HL-60 (cell line): Measurements from ENCODE around the gene MEFV.

ENCODE experiments used
- DNase-seq, 2 experiments: peaks; one replicate each; pipeline ENCODE4 v3.0.0-alpha.2; 2010 to 2020; ENCODE audit warnings: low read depth in 1 of 2, low spot score in 1 of 2
- H3K27ac ChIP-seq: fragments of 250-450 bp; sonication (Bioruptor Pico); replicated peaks from 2 replicates; pipeline ENCODE4 v1.5.1; 2020; ENCODE audit warnings: mild to moderate bottlenecking, moderate library complexity
- H3K27me3 ChIP-seq: fragments of 250-450 bp; sonication (Bioruptor Pico); 2 replicates; pipeline ENCODE4 v1.5.1; 2021; ENCODE audit warnings: mild to moderate bottlenecking, moderate library complexity; ENCODE audit not compliant: insufficient read depth, poor library complexity, severe bottlenecking
- H3K4me3 ChIP-seq: replicated peaks from 2 replicates; pipeline ENCODE4 v1.5.1; 2011; ENCODE audit warnings: mild to moderate bottlenecking, control low read depth, low read length; ENCODE audit not compliant: insufficient read depth
- CTCF ChIP-seq: IDR thresholded peaks from one replicate; pipeline ENCODE4 v1.5.1; 2011; ENCODE audit warnings: low read length, control low read depth, inconsistent platforms; ENCODE audit not compliant: insufficient read depth
- GABPA ChIP-seq: IDR thresholded peaks from 2 replicates; pipeline ENCODE4 v1.6.1; 2012; ENCODE audit warnings: low read depth
- POLR2AphosphoS5 ChIP-seq: IDR thresholded peaks from 2 replicates; pipeline ENCODE4 v1.6.1; 2012; ENCODE audit warnings: low read depth
- SPI1 ChIP-seq: IDR thresholded peaks from 2 replicates; pipeline ENCODE4 v1.6.1; 2012; ENCODE audit warnings: low read depth, mild to moderate bottlenecking, borderline replicate concordance
- TF ChIP-seq, protein P1 (sequence below): IDR thresholded peaks from 2 replicates; pipeline ENCODE4 v1.6.1; 2012; ENCODE audit warnings: low read depth; ENCODE audit not compliant: insufficient replicate concordance

MEFV gene

DNA sequence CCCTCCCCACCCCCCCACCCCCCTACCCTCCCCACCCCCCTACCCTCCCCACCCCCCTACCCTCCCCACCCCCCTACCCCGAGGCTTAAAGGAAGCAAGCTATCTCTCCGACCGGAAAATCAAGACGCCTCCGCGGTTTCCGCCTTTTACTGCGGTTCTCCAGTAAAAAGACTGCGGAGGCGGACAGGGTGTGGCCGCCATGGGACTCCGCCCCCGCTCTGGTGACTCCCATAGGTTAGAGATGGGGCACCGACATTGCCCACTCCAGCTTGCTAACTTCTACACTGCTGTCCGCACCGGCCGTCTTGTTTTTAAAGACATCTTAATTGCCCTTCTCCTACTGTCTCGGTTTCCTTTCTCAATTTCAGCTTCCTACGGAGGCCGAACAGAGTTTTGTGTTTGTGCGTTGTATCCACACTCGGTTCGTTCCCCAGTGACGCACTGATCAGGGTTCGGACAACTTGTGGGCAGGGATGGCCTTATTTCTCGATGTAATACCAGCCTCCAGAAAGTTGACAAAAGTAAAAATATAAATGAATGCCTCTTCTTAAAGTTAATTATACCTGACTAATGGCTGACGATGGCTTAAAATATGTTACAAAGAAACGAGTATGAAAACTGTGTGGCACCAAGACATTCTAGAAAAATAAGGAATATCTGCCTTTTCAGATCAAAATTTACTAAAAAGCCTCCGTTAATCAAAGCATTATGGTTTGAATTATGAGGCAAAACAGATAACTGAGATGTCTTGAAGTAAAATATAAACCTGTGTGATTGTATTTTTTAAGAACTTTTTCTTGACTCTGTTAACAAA lies 20.4 kb downstream of the MEFV start:
- Histone ChIP-seq H3K27ac (peak overlapping the region; percentile 33; the same call in 1 of the 2 replicates), H3K27me3 (no peaks in the 10 kb centered on the region), H3K4me3 (no peak overlapping the region)
- peak; percentile 61 to 85 for DNase-seq
- no peak for TF ChIP-seq SPI1
- TF ChIP-seq CTCF: no peak
- no peak for TF ChIP-seq POLR2AphosphoS5
- no peak for TF ChIP-seq GABPA
- TF ChIP-seq, protein P1, sequence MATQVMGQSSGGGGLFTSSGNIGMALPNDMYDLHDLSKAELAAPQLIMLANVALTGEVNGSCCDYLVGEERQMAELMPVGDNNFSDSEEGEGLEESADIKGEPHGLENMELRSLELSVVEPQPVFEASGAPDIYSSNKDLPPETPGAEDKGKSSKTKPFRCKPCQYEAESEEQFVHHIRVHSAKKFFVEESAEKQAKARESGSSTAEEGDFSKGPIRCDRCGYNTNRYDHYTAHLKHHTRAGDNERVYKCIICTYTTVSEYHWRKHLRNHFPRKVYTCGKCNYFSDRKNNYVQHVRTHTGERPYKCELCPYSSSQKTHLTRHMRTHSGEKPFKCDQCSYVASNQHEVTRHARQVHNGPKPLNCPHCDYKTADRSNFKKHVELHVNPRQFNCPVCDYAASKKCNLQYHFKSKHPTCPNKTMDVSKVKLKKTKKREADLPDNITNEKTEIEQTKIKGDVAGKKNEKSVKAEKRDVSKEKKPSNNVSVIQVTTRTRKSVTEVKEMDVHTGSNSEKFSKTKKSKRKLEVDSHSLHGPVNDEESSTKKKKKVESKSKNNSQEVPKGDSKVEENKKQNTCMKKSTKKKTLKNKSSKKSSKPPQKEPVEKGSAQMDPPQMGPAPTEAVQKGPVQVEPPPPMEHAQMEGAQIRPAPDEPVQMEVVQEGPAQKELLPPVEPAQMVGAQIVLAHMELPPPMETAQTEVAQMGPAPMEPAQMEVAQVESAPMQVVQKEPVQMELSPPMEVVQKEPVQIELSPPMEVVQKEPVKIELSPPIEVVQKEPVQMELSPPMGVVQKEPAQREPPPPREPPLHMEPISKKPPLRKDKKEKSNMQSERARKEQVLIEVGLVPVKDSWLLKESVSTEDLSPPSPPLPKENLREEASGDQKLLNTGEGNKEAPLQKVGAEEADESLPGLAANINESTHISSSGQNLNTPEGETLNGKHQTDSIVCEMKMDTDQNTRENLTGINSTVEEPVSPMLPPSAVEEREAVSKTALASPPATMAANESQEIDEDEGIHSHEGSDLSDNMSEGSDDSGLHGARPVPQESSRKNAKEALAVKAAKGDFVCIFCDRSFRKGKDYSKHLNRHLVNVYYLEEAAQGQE: no peak

DNA sequence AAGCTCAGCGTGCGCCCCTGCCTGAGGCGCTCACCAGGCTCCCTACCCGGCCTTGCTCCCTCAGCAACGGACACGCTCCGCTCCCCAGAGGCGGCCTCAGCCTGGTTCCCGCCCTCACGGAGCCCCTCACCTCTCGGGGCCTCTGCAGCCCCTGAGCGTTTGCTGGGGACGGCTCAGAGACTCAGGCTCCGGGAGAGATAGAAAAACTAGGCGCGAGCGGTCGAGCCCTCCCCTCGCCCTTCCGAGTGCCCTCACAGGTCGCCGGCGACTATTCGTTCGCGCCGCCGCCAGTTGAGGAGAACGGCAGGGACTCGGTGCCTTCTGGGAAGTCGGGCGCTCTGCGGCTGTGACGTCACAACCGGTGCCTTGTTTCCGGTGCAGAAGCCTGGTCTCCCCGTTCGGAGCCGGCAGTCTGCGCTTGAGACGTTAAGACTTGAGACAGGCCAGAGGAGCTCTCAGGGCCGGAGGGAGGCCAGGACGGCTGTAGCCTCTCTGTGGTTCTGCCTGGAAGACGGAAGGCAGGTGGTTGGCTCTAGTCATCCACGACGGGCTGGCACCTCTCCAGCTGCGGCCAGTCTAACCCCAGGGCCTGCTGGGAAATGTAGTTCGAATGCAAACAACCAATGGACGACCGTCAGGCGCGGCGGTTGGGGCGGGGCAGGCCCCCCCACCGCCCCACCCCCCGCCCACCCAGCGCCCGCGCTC lies 21.4 kb downstream of the MEFV start, which contains the start of gene ZNF200:
TSS of gene ZNF200 (minus strand) at position 302 of the 705 bp plus-strand sequence. CDS start 1,403 bp downstream, outside the sequence.
- DNase-seq: peak; percentile 87 to 96
- Histone ChIP-seq H3K27me3 (no peaks in the 10 kb centered on the region), H3K4me3 (peak within 1 kb of the TSS; percentile 65), H3K27ac (peak within 1 kb of the TSS; percentile 97)
- TF ChIP-seq POLR2AphosphoS5 (peak; percentile 90), CTCF (no peak), GABPA (peak; percentile 93)

DNA sequence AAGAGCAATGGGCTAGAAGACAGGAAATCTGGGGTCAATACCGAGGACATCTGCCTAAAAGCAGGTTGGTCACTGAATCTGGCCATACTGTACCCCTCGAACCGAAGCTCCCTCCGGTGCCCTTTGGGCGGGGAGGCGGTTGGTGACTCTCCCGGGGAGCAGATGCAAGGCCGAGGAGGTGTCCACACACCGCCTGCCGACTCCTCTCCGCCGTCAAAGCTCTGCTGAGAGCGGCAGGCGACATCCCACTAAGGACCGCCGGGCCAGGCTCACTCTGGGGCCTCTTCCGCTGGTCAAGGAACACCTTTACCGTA lies 21.9 kb downstream of the MEFV start:
- peak overlapping the region; percentile 65 for H3K4me3 ChIP-seq
- no peak for DNase-seq
- H3K27me3 ChIP-seq: no peaks in the 10 kb centered on the region
- peak overlapping the region; percentile 97 for H3K27ac ChIP-seq
- TF ChIP-seq POLR2AphosphoS5: no peak
- TF ChIP-seq, protein P1: no peak
- no peak for TF ChIP-seq CTCF
- TF ChIP-seq SPI1: no peak
- TF ChIP-seq GABPA: no peak
